Breast epithelium (tissue), 3 donors: Measurements from ENCODE around the gene PHAX.

ENCODE experiments used
- CTCF ChIP-seq, 3 donors: fragments of 450-650 bp; IDR thresholded peaks; one replicate each; pipeline ENCODE4 v1.5.1; 2016 to 2017; ENCODE audit warnings: antibody characterized with exemption in 3 of 3, mild to moderate bottlenecking in 3 of 3, moderate library complexity in 3 of 3
- POLR2A ChIP-seq: fragments of 450-650 bp; IDR thresholded peaks from one replicate; pipeline ENCODE4 v1.6.1; 2016; ENCODE audit warnings: antibody characterized with exemption, mild to moderate bottlenecking, moderate library complexity

GRCh38 chr5:126591549-126591948 is 9.2 kb upstream of the PHAX start:
- TF ChIP-seq CTCF (IDR thresholded peaks at IDR 0.05) (no peak), POLR2A (no peak)
